Measurements from ENCODE around the gene PRR5. TPM values are rescaled to one million over a fixed set of nuclear protein-coding genes. Genes with fewer than 3 reads are reported as not detected.
"Not testable (repeated sequence)": the region's sequence is repeated elsewhere in the genome, so short reads cannot be mapped to it uniquely, and the experiment has no call there.

Gene PRR5
- total RNA-seq, 1 donor from 2014 or later: 2.2 TPM

DNA sequence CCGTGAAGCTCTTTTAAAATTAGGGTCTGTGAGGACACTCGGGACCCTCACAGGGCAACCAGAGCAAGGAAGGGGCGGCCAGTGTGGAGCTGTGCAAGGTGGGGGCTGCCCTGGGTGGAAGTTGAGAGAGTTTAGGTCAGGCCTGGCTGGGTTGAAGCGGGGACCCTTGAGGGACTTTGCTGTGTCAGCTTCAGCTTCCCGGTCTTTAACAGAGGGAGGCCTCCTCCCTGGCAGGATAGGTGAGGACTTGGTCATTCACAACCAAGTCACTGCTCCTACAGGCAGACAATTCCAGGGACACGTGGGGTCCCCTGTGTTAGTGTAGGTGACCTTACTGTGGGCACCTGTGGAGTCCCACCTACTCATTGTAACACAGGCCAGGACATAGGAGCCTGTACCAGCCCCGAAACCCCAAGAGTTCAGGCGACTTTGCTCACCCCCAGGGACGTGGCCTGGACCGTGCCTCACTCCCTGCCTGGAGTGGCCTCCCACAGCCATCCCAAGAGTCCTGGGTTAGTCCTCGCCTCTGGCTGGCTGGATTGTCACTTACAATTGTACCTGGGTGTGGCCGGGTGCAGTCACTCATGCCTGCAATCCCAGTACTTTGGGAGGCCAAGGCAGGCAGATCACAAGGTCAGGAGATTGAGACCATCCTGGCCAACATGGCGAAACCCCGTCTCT, 31.6 kb downstream of the PRR5 start:
- no peak for DNase-seq (ENCODE audit: low read depth, low spot score)

DNA sequence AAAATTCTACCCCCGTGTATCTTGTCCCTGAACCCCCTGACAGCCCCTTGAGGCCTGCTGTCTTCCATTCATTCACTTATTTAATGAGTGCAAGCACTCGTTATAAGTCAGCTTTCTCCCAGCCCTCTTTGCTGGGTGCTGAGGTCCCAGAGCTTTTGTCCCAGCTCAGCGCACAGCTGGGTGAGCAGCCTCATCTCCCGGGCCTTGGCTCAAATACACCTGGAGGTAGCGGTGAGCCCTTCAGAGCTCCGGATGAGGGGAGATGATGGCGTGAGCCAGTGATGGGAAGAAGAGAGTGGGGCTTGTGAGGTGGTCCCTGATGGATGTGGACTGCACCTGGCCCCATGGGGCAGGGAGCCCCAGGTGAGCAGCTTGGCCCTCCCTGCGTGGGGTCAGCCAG, 32.3 kb downstream of the PRR5 start:
- no peak for DNase-seq (ENCODE audit: low read depth, low spot score)

- no peak for DNase-seq (ENCODE audit: low read depth, low spot score)
Observed at GRCh38 chr22:44734801-44735517, 33.0 kb downstream of the PRR5 start.

DNA sequence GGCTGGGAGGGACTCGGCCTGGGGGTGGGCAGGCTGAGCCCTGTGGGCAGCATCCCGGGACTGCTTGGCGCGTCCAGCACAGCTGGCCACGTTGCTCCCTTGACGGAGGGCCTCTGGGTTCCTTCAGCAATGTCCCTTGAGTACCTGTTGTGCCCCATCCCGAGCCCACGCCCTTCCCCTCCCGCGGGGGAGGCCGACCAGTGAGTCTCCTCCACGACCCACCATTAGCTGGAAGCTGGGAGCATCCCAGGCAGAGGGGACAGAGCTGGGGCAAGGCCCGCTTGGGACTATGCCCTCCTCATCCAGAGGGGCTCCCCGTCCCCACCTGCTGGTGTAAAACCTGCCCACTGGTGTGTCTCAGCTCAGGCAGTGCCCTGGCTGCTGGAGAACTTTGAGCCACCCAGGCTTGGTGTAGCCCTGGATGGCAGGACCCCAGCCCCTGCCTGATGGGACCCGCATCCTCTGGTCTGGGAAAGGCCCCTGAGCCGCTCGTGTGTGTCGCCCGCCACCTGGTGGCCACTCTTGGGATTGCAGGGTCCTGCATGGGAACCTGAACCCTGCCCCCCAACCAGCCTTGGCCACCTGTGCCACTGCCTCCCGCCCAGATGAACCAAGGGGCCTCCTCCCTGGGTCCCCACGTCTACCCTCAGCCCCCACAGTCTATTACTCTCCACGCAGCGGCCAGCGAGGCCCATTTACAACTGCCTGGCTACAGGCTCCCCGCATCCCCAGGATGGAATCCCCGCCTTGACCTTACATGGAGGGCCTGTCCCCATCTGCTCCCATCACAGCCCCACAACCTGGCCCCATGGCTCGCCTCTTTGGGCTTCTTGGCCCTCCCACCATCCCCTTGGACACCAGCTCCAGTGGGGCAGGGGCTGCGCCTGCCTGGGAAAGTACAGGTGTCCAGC, 33.8 kb downstream of the PRR5 start:
- no peak for DNase-seq (ENCODE audit: low read depth, low spot score)

GRCh38 chr22:44736581-44737405, 34.8 kb downstream of the PRR5 start:
- DNase-seq (ENCODE audit: low read depth, low spot score): no peak

- no peak for DNase-seq (ENCODE audit: low read depth, low spot score)
Observed at GRCh38 chr22:44737406-44738346, 35.7 kb downstream of the PRR5 start.

- DNase-seq (ENCODE audit: low read depth, low spot score): no peak
Observed at GRCh38 chr22:44738347-44738715, 36.3 kb downstream of the PRR5 start.

DNA sequence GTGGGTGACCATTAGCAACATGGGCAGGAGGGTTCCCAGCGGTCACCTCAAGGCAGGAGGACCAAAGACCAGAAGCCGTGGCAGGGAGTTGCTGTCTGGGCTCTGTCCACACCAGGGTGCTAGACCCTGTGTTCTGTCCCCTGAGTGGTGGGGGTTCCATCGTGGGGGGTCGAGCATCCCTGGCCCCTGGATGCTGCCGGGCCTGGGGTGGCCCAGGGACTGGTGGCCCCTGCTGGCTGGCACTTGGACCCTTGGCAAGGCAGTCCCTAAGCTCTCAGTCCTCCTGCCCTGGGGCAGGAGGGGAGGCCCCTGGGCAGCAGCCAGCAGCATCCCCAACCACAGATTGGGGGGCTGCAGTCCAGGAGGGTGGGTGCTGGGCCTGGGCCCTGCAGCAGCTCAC, 37.0 kb downstream of the PRR5 start:
- no peak for DNase-seq (ENCODE audit: low read depth, low spot score)

GRCh38 chr22:44739666-44740065, 37.7 kb downstream of the PRR5 start:
- not testable (repeated sequence) for DNase-seq (ENCODE audit: low read depth, low spot score)

DNA sequence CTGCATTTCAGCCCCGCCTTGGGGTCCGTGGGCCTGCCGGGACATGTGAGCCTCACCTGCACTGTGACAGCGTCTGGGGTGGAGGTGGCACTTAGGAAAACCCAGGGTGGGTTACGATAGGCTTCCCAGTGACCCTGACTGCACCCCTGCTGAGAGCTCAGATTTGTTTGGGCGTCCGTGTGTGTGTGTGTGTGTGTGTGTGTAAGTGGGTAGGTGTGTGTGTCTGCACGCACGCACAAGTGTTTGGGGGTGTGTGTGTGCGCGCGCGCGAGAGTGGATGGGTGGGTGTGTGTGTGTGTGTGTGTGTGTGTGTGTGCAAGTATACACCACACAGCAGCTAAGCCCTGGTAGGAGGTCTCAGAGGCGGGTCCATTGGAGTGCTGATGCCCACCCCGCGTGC, 38.3 kb downstream of the PRR5 start:
- no peak for DNase-seq (ENCODE audit: low read depth, low spot score)

- no peak for DNase-seq (ENCODE audit: low read depth, low spot score)
Observed at GRCh38 chr22:44741929-44742328, 39.9 kb downstream of the PRR5 start.

DNA sequence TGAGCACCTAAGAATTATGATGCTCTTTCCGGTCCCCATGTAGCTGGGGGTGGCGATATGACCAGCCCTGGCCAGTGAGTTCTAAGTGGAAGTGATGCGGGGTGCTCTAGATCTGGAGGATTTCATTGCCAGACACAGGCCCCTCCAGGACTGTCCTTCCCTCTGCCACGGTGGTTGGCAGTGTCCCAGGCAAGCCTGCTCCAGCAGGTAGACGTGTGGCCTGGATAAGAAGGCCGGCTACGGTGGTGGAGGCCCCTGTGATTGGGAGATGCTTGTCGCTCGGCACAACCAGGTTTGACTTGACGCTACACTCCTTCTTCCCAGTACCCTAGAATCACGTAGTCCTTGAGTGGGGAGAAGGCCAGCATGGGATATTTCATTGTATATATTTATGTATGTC, 41.2 kb downstream of the PRR5 start:
- no peak for DNase-seq (ENCODE audit: low read depth, low spot score)

DNA sequence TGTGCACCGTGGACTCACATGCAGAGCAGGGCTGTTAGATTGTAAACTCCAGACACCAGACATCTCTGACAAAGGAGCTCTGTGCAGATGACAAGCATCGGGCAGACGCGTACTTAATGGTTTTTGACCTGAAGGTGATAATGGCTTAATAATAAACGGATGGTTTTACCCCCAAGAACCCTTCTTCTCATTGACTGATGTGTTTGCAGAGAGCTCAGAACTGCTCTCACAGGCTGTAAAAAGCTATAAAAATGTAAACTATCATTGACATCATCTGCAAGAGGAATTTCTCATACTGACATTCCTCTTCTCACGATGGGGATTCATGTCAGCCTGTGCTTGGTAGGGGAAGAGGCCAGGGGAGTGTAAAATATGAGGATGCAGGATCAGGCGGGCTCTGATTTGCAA, 41.8 kb downstream of the PRR5 start:
- DNase-seq (ENCODE audit: low read depth, low spot score): no peak

GRCh38 chr22:44745853-44746789, 44.1 kb downstream of the PRR5 start:
- no peak for DNase-seq (ENCODE audit: low read depth, low spot score)

- DNase-seq (ENCODE audit: low read depth, low spot score): not testable (repeated sequence)
Observed at GRCh38 chr22:44747784-44748127, 45.8 kb downstream of the PRR5 start.

DNA sequence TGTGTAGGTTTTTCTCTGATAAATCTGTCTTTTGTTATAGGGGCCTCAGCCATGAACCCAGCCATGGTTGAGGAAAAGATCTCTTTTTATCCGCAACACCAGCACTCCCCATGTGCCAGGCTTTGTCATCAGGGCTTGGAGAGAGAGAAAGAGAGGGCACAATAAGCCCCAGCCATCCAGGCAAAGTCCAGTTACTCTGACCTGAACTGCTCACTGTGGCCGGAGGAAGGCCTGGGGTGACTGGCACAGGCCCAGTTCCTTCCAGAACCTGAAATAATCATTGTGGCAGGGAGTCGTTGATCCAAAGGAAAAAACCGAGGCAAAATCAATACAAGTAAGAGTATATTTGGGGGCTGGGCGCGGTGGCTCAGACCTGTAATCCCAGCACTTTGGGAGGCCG, 46.5 kb downstream of the PRR5 start:
- DNase-seq (ENCODE audit: low read depth, low spot score): no peak

GRCh38 chr22:44750481-44750880, 48.5 kb downstream of the PRR5 start:
- DNase-seq (ENCODE audit: low read depth, low spot score): no peak

DNA sequence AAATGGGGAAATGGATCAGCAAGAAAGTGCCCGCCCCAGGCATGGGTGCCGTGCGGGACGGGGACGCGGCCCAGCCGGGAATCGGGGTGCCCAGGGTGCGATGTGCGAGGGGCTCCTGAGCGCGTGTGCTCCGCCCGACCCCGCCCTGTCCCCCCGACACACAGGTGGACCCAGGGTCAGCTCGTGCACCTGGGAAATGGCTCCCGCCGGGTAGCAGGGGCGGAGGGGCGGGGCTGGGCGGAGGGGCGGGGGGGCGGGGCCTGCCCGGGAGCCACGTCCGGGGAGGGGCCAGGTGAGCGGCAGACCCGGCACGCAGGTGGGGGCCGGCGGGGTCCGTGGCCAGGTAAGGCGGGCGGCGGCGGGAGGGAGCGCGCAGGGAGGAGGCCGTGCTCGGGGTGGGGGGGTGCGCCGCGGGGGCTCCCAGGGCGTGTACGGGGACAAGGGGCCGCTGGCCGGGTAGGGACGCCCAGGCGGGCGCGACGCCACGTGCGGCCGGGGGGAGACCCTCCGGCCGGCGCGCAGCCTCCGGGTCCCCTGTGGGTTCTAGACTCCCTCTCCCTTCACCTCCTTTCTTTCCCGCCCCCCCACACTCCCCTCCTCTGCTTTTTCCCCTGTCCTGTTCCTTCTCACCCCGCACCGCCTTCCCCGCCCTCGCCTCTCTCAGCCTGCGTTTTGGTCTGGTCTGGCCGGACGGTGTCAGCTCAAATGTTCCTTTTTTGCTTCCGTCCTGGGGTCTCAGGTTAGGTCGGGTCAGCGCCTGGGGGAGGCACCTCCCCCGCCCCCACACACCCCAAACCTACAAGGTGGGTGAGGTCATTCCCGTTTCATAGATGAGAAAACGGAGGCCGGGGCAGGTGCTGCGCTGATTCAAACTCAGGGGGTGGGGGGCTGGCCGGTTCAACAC, 50.5 kb downstream of the PRR5 start, which contains the start of gene ARHGAP8:
Gene ARHGAP8, plus strand, starts transcription at position 291 of the 904 bp plus-strand sequence. CDS start 33,953 bp downstream, outside the sequence.
- DNase-seq (ENCODE audit: low read depth, low spot score): no peak

Measured in pulmonary artery endothelial cell (primary cell).